Osteoblast (primary cell): ENCODE results near the gene TFAP2A. TPM values are rescaled to one million over a fixed set of nuclear protein-coding genes. Genes with fewer than 3 reads are reported as not detected.

Experiments used
- DNase-seq: peaks from one replicate; pipeline ENCODE4 v3.0.0; 2011; ENCODE audit warnings: low spot score, mixed read lengths; ENCODE audit not compliant: insufficient read length; ENCODE audit errors: missing footprints
- H2AFZ ChIP-seq: 2 replicates; pipeline ENCODE4 v1.6.0; 2011; ENCODE audit warnings: mild to moderate bottlenecking, low read length
- H3K27ac ChIP-seq: 2 replicates; pipeline ENCODE4 v1.5.1; 2011; ENCODE audit warnings: mild to moderate bottlenecking, low read depth, low read length, moderate library complexity
- H3K27me3 ChIP-seq: 2 replicates; pipeline ENCODE4 v1.6.0; 2012; ENCODE audit warnings: mild to moderate bottlenecking, control low read depth, inconsistent platforms, low read length, moderate library complexity; ENCODE audit not compliant: insufficient read depth
- H3K36me3 ChIP-seq: 2 replicates; pipeline ENCODE4 v1.5.1; 2011; ENCODE audit warnings: mild to moderate bottlenecking, low read length, control low read depth, moderate library complexity; ENCODE audit not compliant: insufficient read depth
- H3K4me1 ChIP-seq: 2 replicates; pipeline ENCODE4 v1.5.1; 2011; ENCODE audit warnings: mild to moderate bottlenecking, low read length, control low read depth, moderate library complexity; ENCODE audit not compliant: insufficient read depth
- H3K4me2 ChIP-seq: 2 replicates; pipeline ENCODE4 v1.6.0; 2011; ENCODE audit warnings: mild to moderate bottlenecking, low read length; ENCODE audit not compliant: insufficient read depth
- H3K4me3 ChIP-seq: fragments of 200-600 bp; sonication (generic); 3 replicates; pipeline ENCODE4 v1.5.1; 2012; ENCODE audit warnings: mild to moderate bottlenecking, low read length, inconsistent platforms; ENCODE audit not compliant: insufficient read depth
- H3K79me2 ChIP-seq: 2 replicates; pipeline ENCODE4 v1.6.0; 2012; ENCODE audit warnings: mild to moderate bottlenecking, low read length, control low read depth, inconsistent platforms; ENCODE audit not compliant: insufficient read depth
- H3K9me3 ChIP-seq: 2 replicates; pipeline ENCODE4 v1.5.1; 2011; ENCODE audit warnings: low read depth, low read length, control low read depth
- H4K20me1 ChIP-seq: 2 replicates; pipeline ENCODE4 v1.6.0; 2012; ENCODE audit warnings: mild to moderate bottlenecking, low read length, control low read depth; ENCODE audit not compliant: insufficient read depth
- total RNA-seq: library from RNA; depleted of rRNA; stranded (reverse); fragments of >200 nt; gene quantifications from 2 replicates; pipeline ENCODE4 v1.2.3, GENCODE V29; 2012
- TF ChIP-seq, protein P1 (sequence below): IDR thresholded peaks from 2 replicates; pipeline ENCODE4 v1.5.1; 2011; ENCODE audit warnings: mild to moderate bottlenecking, low read depth, low read length, moderate library complexity; ENCODE audit errors: extremely low read depth

TFAP2A gene
- total RNA-seq, 1 donor = 0.36 TPM

DNA sequence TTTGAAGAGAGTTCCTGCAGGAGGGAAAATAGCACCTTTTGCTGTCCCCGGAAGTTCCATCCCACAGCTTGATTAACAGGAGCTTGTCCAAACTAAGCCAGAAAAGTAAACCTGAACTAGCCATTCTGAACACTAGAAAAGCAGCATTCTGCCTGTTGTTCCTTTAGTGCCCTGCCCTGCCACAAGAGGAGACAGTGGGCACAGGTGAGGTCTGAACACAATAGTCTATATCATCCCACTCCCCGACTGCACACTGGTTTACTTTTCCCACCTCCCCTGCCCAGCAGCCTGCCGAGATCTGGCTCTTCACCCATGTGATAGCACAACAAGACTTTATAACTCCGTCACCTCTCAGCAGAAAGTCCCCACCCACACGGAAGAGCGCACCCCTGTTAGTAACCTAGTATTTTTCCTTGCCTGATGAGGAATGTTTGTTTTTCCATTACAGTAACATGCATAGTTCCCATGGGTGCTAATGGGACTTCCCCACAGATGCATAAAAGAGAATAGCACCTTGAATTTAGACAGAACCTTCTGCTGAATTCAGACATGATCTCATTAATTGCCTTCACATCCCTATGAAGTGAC is 59.7 kb downstream of the TFAP2A start:
- Histone ChIP-seq H3K9me3 (no peaks in the 10 kb centered on the region), H3K4me2 (no peak overlapping the region), H3K4me1 (no peaks in the 10 kb centered on the region), H3K27me3 (no peaks in the 10 kb centered on the region), H3K79me2 (no peaks in the 10 kb centered on the region), H3K4me3 (no peak overlapping the region), H2AFZ (no peak overlapping the region), H4K20me1 (no peaks in the 10 kb centered on the region), H3K27ac (no peak overlapping the region), H3K36me3 (no peaks in the 10 kb centered on the region)
- TF ChIP-seq, protein P1, sequence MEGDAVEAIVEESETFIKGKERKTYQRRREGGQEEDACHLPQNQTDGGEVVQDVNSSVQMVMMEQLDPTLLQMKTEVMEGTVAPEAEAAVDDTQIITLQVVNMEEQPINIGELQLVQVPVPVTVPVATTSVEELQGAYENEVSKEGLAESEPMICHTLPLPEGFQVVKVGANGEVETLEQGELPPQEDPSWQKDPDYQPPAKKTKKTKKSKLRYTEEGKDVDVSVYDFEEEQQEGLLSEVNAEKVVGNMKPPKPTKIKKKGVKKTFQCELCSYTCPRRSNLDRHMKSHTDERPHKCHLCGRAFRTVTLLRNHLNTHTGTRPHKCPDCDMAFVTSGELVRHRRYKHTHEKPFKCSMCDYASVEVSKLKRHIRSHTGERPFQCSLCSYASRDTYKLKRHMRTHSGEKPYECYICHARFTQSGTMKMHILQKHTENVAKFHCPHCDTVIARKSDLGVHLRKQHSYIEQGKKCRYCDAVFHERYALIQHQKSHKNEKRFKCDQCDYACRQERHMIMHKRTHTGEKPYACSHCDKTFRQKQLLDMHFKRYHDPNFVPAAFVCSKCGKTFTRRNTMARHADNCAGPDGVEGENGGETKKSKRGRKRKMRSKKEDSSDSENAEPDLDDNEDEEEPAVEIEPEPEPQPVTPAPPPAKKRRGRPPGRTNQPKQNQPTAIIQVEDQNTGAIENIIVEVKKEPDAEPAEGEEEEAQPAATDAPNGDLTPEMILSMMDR = no peak
- DNase-seq = no peak

DNA sequence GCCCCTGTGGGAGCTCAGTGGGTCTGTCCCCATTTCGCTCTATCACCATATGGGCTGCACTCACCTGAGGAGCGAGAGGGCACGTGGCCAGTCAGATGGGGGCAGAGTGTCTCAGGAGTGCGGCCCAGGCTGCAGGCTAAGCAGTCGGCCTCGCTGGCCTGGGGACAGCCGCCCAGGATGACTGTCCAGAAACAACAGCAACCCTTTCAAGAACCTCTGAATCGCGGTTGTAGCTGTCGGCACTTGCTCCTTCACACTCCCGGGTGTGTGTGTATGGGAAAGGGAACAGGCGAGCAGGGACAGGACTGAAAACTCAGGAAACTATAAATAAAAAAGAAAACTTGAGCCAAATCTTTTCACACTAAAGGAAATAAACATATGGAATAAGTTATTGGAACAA is 63.1 kb downstream of the TFAP2A start:
- Histone ChIP-seq H3K4me2 (no peak overlapping the region), H3K4me1 (no peaks in the 10 kb centered on the region), H4K20me1 (no peaks in the 10 kb centered on the region), H3K36me3 (no peaks in the 10 kb centered on the region), H3K9me3 (no peaks in the 10 kb centered on the region), H2AFZ (no peak overlapping the region), H3K27me3 (no peaks in the 10 kb centered on the region), H3K79me2 (no peaks in the 10 kb centered on the region), H3K27ac (no peak overlapping the region), H3K4me3 (no peak overlapping the region)
- DNase-seq = no peak
- TF ChIP-seq, protein P1 = no peak

DNA sequence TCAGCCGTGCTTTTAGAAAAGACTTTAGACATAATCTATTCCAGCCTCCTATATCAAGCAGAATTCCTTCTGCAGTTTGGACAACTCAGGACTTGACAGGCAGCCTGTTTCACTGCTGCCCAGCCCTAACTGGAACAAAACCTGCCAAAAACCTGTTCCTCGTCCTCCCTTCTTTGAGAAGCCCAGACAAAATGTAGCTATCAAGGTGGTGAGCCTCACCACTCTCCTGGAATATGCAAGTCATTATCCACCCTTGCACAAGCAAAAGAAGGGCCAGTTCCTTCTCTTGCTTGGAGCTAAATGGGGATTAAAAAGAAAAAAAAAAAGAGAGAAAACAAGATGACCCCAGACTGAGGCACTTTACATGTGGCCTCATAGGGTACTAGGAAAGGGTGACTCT is 64.2 kb downstream of the TFAP2A start:
- Histone ChIP-seq H3K9me3 (no peaks in the 10 kb centered on the region), H3K79me2 (no peaks in the 10 kb centered on the region), H3K4me1 (no peaks in the 10 kb centered on the region), H3K36me3 (no peaks in the 10 kb centered on the region), H2AFZ (no peak overlapping the region), H4K20me1 (no peaks in the 10 kb centered on the region), H3K27ac (no peak overlapping the region), H3K27me3 (no peaks in the 10 kb centered on the region), H3K4me3 (no peak overlapping the region), H3K4me2 (no peak overlapping the region)
- TF ChIP-seq, protein P1 = no peak
- no peak for DNase-seq

DNA sequence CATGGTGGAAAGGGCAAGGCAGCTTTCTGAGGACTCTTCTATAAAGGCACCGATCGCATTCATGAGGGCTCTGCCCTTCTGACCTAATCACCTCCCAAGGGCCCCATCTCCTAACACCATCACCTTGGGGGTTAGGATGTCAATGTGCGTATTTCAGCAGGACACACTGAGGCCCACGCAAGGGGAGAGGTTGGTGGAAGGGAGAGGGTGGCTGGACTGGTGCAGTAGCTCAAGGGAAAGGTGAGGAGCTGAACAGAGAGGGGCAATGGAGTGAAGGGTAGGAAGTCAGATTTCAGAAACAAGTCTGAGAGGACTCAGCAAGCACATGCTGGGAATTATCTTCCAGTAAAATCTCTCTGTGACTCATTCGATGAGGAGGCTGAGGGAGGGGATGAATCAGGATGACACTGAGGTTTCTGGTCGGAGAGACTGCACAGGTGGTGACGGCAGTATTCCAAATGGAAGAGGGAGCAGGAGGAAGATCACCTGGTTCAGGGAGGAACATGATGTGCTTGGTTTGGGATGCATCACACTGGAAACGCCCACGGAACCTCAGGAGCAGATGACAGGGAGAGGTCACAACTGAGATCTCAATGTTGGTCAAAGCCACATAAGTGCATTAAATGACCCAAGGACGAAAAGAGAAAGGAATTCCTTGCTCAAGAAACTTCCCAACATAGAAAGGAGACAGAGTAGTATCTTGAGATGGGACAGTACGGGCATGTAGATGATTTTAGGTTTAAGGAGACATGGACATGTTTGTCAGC is 67.1 kb downstream of the TFAP2A start:
- Histone ChIP-seq H3K79me2 (no peaks in the 10 kb centered on the region), H3K27ac (no peak overlapping the region), H3K27me3 (no peaks in the 10 kb centered on the region), H3K36me3 (no peaks in the 10 kb centered on the region), H3K4me1 (no peaks in the 10 kb centered on the region), H3K9me3 (no peaks in the 10 kb centered on the region), H3K4me3 (no peak overlapping the region), H4K20me1 (no peaks in the 10 kb centered on the region), H2AFZ (no peak overlapping the region), H3K4me2 (no peak overlapping the region)
- no peak for DNase-seq
- TF ChIP-seq, protein P1 = no peak
